Measurements from ENCODE around the gene GABRG3.
"Not testable (repeated sequence)": the region's sequence is repeated elsewhere in the genome, so short reads cannot be mapped to it uniquely, and the experiment has no call there.

Gene GABRG3

DNA sequence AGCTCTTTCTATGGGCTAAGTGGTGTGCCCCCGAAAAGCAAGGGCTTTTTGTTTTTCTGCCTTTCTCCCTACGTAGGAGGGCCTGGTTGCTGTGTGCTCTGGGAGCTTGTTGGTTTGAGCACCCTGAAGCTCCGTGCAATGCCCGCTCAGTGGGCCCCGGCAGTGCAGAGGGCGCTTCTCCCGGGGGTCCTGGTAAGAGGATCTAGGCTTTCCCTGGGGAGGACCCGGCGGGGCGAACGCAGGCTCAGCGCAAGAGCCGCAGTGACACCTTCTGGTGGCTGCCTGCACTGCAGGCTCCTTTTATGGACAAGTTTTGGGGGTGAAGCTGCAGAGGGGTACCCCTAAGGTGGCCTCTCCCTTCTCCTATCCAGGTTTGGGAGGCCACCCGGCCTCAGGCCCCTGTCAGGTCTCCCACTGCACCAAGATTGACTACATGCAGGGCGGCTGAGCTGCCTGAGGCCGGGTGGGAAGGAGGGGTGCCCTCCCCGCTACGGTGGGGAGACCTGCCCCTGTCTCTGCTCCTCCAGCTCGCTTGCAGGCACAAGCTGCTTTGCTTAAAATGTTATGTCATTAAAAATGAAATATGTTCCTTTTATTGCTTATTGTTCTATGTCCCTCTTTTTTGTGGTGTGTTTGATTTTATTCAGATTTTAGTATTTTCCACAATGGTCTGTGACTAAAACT, 387.9 kb downstream of the GABRG3 start:
- H3K4me3 Mint-ChIP-seq = no peak overlapping the region
- no peak overlapping the region for H3K27ac Mint-ChIP-seq
- H3K9me3 Mint-ChIP-seq = no peaks in the 10 kb centered on the region
- no peak for DNase-seq (ENCODE audit: low spot score in 2 of 2)
- ATAC-seq = no peak
- no peaks in the 10 kb centered on the region for H3K36me3 Mint-ChIP-seq
- H3K4me1 Mint-ChIP-seq = no peaks in the 10 kb centered on the region

- H3K9me3 Mint-ChIP-seq = no peaks in the 10 kb centered on the region
- H3K4me1 Mint-ChIP-seq = no peaks in the 10 kb centered on the region
- no peak for ATAC-seq
- no peak overlapping the region for H3K27ac Mint-ChIP-seq
- DNase-seq (ENCODE audit: low spot score in 2 of 2) = no peak
- H3K36me3 Mint-ChIP-seq = no peaks in the 10 kb centered on the region
- no peak overlapping the region for H3K4me3 Mint-ChIP-seq
Observed at GRCh38 chr15:27359586-27359985, 388.6 kb downstream of the GABRG3 start.

DNA sequence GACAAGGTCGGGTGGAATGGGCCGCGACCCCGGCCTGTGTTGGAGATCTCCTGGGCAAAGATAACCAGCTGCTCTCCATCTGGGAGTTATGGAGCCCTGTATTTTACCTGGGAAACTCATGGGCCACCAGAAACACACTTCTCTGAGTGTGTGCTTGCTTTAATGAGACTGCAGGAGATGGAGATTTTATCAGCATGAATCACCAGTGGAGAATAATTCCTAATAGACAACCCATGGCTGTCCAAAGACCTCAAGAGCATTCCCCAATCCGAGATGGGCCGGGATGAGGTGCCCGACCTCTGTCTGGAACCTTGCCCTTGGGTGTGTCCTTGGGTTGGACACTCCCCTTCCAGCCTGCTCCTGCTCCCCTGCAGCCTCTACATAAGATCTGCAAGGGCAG, 389.3 kb downstream of the GABRG3 start:
- H3K4me3 Mint-ChIP-seq = no peak overlapping the region
- no peak for ATAC-seq
- no peaks in the 10 kb centered on the region for H3K4me1 Mint-ChIP-seq
- H3K27ac Mint-ChIP-seq = no peak overlapping the region
- no peaks in the 10 kb centered on the region for H3K36me3 Mint-ChIP-seq
- DNase-seq (ENCODE audit: low spot score in 2 of 2) = no peak
- H3K9me3 Mint-ChIP-seq = peaks cover 2% of the 10 kb centered on the region

DNA sequence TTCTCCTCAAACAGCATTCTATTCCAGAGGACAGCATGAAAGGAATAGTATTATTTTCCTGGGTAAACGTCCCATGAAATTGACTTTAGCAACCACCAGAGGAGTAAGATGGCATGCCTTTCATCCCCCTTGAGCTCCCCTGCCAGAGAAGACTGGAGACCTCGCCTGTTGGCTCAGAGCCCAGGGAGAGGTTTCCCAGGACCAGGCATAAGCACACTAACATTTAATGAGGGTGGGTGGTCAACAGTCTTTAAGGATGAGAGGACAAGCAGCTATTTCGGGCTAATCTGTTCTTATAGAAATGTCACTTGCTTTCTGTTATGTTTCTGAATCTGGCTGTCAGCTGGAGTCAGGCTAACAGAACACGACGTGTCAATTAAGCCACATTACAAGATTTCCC, 390.5 kb downstream of the GABRG3 start:
- H3K4me3 Mint-ChIP-seq = no peak overlapping the region
- H3K4me1 Mint-ChIP-seq = no peaks in the 10 kb centered on the region
- peaks cover 2% of the 10 kb centered on the region for H3K9me3 Mint-ChIP-seq
- DNase-seq (ENCODE audit: low spot score in 2 of 2) (no peak), ATAC-seq (no peak)
- H3K27ac Mint-ChIP-seq = no peak overlapping the region
- H3K36me3 Mint-ChIP-seq = no peaks in the 10 kb centered on the region

DNA sequence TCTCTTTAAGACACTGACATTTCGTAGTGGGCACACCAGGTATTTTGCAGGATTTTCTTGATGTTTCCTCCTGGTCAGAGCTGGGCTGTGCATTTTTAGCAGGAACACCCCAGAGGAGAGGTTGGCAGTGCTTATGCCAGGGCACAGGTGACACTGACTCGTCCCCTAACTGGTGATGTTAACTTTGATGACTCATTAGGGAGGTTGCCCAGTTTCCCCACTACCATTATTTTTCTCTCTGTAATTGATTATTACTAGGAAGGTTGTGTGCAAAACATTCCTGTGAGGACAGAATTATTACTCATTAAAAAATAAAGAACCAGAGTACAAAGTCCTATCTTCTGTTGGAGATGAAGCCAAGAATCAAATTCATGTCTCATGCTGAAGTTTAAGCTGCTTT, 394.5 kb downstream of the GABRG3 start:
- Mint-ChIP-seq H3K9me3 (peaks cover 7% of the 10 kb centered on the region), H3K27ac (no peak overlapping the region), H3K4me3 (no peak overlapping the region), H3K36me3 (no peaks in the 10 kb centered on the region), H3K4me1 (no peaks in the 10 kb centered on the region)
- DNase-seq (ENCODE audit: low spot score in 2 of 2) = no peak
- no peak for ATAC-seq

DNA sequence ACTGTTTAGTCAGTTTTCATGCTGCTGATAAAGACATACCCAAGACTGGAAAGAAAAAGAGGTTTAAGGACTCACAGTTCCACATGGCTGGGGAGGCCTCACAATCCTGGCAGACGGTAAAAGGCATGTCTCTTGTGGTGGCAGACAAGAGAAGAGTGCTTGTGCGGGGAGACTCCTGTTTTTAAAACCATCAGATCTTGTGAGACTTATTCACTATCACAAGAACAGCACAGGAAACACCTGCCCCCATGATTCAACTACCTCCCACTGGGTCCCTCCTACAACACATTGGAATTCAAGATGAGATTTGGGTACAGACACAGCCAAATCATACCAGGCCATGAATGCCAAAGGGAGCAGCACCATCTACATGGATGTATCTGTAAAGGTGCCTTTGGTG, 406.4 kb downstream of the GABRG3 start:
- not testable (repeated sequence) for ATAC-seq; DNase-seq (ENCODE audit: low spot score in 2 of 2); H3K36me3 Mint-ChIP-seq; H3K4me3 Mint-ChIP-seq; H3K27ac Mint-ChIP-seq; H3K4me1 Mint-ChIP-seq
- H3K9me3 Mint-ChIP-seq = peaks cover 24% of the 10 kb centered on the region

DNA sequence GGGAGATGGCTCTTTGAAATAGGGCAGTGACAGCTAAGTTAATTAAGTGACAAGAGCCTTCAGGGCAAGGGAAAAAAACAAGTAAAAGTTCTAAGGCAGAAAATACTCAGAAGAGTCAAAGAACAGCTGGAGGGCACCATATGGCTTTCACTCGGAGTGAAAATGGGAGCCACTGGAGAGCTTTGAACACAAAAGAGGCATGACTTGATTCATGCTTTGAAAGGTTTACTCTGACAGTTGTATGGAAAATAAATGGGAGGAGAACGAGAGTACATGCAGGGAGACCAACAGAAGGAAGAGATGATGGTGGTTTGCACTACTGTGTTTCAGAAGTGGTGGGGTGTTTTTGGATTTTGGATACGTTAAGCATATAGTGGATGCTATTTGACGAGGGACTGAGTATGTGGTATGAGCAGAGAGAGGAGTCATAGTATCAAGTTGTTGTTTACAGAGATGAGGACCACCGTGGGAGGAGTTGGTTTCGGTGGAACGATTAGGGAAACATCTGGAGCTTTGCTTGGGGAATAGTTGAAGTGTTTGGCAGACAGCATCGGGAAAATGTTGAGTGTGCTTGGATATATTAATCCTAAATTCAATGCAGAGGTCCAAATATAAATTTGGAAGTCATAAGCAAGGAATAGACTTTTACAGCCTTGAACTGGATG, 411.5 kb downstream of the GABRG3 start:
- ATAC-seq (no peak), DNase-seq (ENCODE audit: low spot score in 2 of 2) (no peak)
- no peaks in the 10 kb centered on the region for H3K4me1 Mint-ChIP-seq
- no peak overlapping the region for H3K27ac Mint-ChIP-seq
- H3K36me3 Mint-ChIP-seq = no peaks in the 10 kb centered on the region
- peaks cover 20% of the 10 kb centered on the region for H3K9me3 Mint-ChIP-seq
- no peak overlapping the region for H3K4me3 Mint-ChIP-seq

GRCh38 chr15:27383726-27384125, 412.7 kb downstream of the GABRG3 start:
- no peak overlapping the region for H3K27ac Mint-ChIP-seq
- peaks cover 23% of the 10 kb centered on the region for H3K9me3 Mint-ChIP-seq
- H3K4me1 Mint-ChIP-seq = no peaks in the 10 kb centered on the region
- DNase-seq (ENCODE audit: low spot score in 2 of 2) (no peak), ATAC-seq (no peak)
- no peaks in the 10 kb centered on the region for H3K36me3 Mint-ChIP-seq
- H3K4me3 Mint-ChIP-seq = no peak overlapping the region

GRCh38 chr15:27392163-27392562, 421.2 kb downstream of the GABRG3 start:
- Mint-ChIP-seq H3K4me1 (no peaks in the 10 kb centered on the region), H3K27ac (no peak overlapping the region), H3K4me3 (no peak overlapping the region), H3K36me3 (no peaks in the 10 kb centered on the region), H3K9me3 (peaks cover 6% of the 10 kb centered on the region)
- no peak for ATAC-seq
- no peak for DNase-seq (ENCODE audit: low spot score in 2 of 2)

- no peak for ATAC-seq
- Mint-ChIP-seq H3K9me3 (peaks cover 10% of the 10 kb centered on the region), H3K36me3 (no peaks in the 10 kb centered on the region), H3K4me1 (no peaks in the 10 kb centered on the region), H3K4me3 (no peak overlapping the region), H3K27ac (no peak overlapping the region)
- no peak for DNase-seq (ENCODE audit: low spot score in 2 of 2)
Observed at GRCh38 chr15:27396521-27396920, 425.5 kb downstream of the GABRG3 start.

GRCh38 chr15:27396996-27397395, 426.0 kb downstream of the GABRG3 start:
- Mint-ChIP-seq H3K36me3 (no peaks in the 10 kb centered on the region), H3K9me3 (peaks cover 10% of the 10 kb centered on the region), H3K4me1 (no peaks in the 10 kb centered on the region), H3K4me3 (no peak overlapping the region), H3K27ac (no peak overlapping the region)
- DNase-seq (ENCODE audit: low spot score in 2 of 2) (no peak), ATAC-seq (no peak)

DNA sequence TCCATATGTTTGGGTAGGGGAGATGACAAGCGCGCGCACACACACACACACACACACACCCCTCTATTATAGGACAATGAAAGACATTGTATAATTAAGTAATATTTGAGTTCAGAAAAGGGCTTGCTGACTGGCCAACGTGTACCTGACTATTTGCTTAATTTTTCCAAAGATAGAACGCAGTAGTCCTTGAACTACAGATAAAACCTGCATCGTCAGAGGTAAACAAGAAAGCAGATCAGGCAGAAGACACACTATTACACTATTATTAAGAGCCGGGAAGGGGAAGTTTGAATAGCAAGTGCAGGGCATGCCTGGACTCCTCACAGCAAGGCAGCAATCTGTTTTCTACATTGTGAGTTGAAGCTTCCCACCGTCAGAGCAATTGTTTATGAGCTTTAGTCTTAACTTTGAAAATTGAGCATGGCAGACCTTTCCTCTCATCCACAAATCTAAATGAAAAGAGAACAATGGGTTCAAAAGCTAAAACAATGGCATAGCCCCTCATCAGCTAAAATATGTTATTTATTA, 427.7 kb downstream of the GABRG3 start:
- no peak overlapping the region for H3K4me3 Mint-ChIP-seq

GRCh38 chr15:27399241-27399640, 428.3 kb downstream of the GABRG3 start:
- ATAC-seq (no peak), DNase-seq (ENCODE audit: low spot score in 2 of 2) (no peak)
- no peaks in the 10 kb centered on the region for H3K4me1 Mint-ChIP-seq
- H3K9me3 Mint-ChIP-seq = peaks cover 15% of the 10 kb centered on the region
- H3K36me3 Mint-ChIP-seq = no peaks in the 10 kb centered on the region
- no peak overlapping the region for H3K4me3 Mint-ChIP-seq
- H3K27ac Mint-ChIP-seq = no peak overlapping the region

More for the DNA sequence above, 427.7 kb downstream of the GABRG3 start:
- no peak for DNase-seq (ENCODE audit: low spot score in 2 of 2)
- Mint-ChIP-seq H3K4me1 (no peaks in the 10 kb centered on the region), H3K27ac (no peak overlapping the region), H3K9me3 (peaks cover 15% of the 10 kb centered on the region), H3K36me3 (no peaks in the 10 kb centered on the region)
- ATAC-seq = no peak

- H3K9me3 Mint-ChIP-seq = peaks cover 20% of the 10 kb centered on the region
- H3K4me1 Mint-ChIP-seq = no peaks in the 10 kb centered on the region
- DNase-seq (ENCODE audit: low spot score in 2 of 2) = no peak
- no peaks in the 10 kb centered on the region for H3K36me3 Mint-ChIP-seq
- H3K4me3 Mint-ChIP-seq = no peak overlapping the region
- ATAC-seq = no peak
- no peak overlapping the region for H3K27ac Mint-ChIP-seq
Observed at GRCh38 chr15:27401471-27401870, 430.5 kb downstream of the GABRG3 start.

DNA sequence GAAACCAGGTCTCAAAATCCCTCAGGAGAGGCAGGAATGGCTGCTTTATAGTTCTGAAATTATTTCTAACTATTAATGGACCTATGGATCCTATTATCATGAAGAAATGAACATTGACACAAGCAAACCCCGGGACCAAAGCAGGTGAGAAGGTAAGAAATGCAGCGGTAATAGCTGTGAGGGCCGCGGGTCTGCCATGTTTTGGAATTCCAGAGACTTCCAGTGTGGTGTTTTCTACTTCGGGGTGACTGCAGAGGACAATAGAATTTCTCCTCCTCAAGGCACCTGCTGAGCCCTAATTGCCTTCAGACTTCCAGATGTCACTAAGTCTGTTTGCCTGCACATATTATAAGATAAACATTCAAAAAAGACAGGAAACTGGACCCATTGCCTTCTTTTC, 437.4 kb downstream of the GABRG3 start:
- ATAC-seq = no peak
- Mint-ChIP-seq H3K4me3 (no peak overlapping the region), H3K36me3 (no peaks in the 10 kb centered on the region), H3K9me3 (peaks cover 13% of the 10 kb centered on the region), H3K4me1 (no peaks in the 10 kb centered on the region), H3K27ac (no peak overlapping the region)
- DNase-seq (ENCODE audit: low spot score in 2 of 2) = no peak

GRCh38 chr15:27410996-27411605, 440.1 kb downstream of the GABRG3 start:
- no peak for ATAC-seq
- H3K27ac Mint-ChIP-seq = no peak overlapping the region
- DNase-seq (ENCODE audit: low spot score in 2 of 2) = no peak
- H3K36me3 Mint-ChIP-seq = no peaks in the 10 kb centered on the region
- no peaks in the 10 kb centered on the region for H3K4me1 Mint-ChIP-seq
- H3K9me3 Mint-ChIP-seq = peaks cover 15% of the 10 kb centered on the region
- H3K4me3 Mint-ChIP-seq = no peak overlapping the region

Data from stimulated activated effector memory CD8-positive, alpha-beta T cell treated with anti-CD3 and anti-CD28 coated beads, Interleukin-12 subunit alpha, Interleukin-12 subunit beta, amount 100 ng/mL, for 72 hours (primary cell).